NT2/D1 (cell line): Measurements from ENCODE around the gene SOX6.

Experiments
- SUZ12 ChIP-seq: IDR thresholded peaks from 2 replicates; pipeline ENCODE4 v1.6.1; 2011; ENCODE audit not compliant: insufficient read length, insufficient read depth; ENCODE audit errors: extremely low read depth
- YY1 ChIP-seq: IDR thresholded peaks from 2 replicates; pipeline ENCODE4 v1.6.1; 2011; ENCODE audit not compliant: insufficient read length, insufficient read depth
- ZNF274 ChIP-seq: IDR thresholded peaks from 2 replicates; pipeline ENCODE4 v1.6.1; 2011; ENCODE audit warnings: mild to moderate bottlenecking, low read depth, low read length

DNA sequence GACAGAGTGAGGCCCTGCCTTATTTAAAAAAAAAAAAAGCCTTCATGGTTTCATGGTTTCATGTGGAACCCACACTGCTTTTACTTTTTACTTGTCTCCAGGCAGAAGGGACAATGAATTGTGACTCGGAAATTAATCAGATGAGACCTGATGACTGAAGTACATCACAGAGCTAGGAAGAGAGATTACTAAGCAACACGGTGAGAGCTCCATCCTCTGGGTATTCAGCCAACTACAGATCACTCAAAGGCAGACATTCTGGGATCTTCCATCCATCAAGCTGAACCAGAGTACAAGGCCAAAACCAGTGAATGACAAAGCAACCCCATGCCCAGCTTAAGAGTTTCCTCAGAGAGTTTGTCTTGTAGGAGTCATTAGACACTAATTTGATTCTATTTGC lies 433.2 kb downstream of the SOX6 start:
- TF ChIP-seq ZNF274 = no peak
- no peak for TF ChIP-seq YY1
- TF ChIP-seq SUZ12 = no peak
